Measurements from ENCODE around the gene AP3D1.

DNA sequence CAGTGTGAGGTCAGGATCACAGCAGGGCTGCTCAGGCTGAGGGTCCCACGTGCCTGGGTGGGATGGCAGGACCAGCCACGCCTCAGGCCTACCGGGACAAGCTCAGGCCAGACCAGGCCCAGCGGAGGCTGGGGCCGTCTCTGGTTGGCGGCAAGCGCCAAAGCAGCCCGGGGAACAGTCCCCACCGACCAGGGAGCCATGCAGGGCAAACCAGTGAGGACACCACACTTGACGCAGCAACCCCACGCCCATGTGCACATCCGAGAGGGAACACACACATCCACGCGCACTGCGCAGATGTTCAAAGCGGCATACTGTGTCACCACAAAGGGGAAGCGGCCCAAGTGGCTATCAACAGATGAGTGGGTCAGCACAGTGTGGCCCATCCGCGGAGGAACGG, 39.5 kb downstream of the AP3D1 start:
- no peak for TF ChIP-seq POLR2A (IDR thresholded peaks at IDR 0.05)
- no peak for TF ChIP-seq CTCF (IDR thresholded peaks at IDR 0.05)
